H9 (cell line): ENCODE data around the gene TMC4. TPM values are rescaled to one million over a fixed set of nuclear protein-coding genes. Genes with fewer than 3 reads are reported as not detected.

Source experiments
- DNase-seq: peaks from one replicate; pipeline ENCODE4 v3.0.0-alpha.2; 2017
- H2AFZ ChIP-seq: one replicate; pipeline ENCODE4 v1.6.1; 2013; ENCODE audit warnings: mild to moderate bottlenecking, low read length, control low read depth, moderate library complexity
- H2AK5ac ChIP-seq: 2 replicates; pipeline ENCODE4 v1.6.1; 2013; ENCODE audit warnings: low read length, control low read depth, mixed read lengths; ENCODE audit not compliant: insufficient read length
- H2BK120ac ChIP-seq: one replicate; pipeline ENCODE4 v1.6.1; 2013; ENCODE audit warnings: low read depth, mild to moderate bottlenecking, low read length, control low read depth, inconsistent platforms; ENCODE audit not compliant: poor library complexity, severe bottlenecking
- H2BK12ac ChIP-seq: 2 replicates; pipeline ENCODE4 v1.6.1; 2013; ENCODE audit warnings: low read length, control low read depth, mixed read lengths, low read depth; ENCODE audit not compliant: insufficient read length
- H2BK15ac ChIP-seq: 2 replicates; pipeline ENCODE4 v1.6.1; 2013; ENCODE audit warnings: low read depth, low read length, control low read depth
- H2BK20ac ChIP-seq: one replicate; pipeline ENCODE4 v1.6.1; 2013; ENCODE audit warnings: low read depth, mild to moderate bottlenecking, low read length, control low read depth, inconsistent platforms; ENCODE audit not compliant: poor library complexity, severe bottlenecking
- H2BK5ac ChIP-seq: 2 replicates; pipeline ENCODE4 v1.6.1; 2013; ENCODE audit warnings: low read length, control low read depth, mixed read lengths; ENCODE audit not compliant: insufficient read length
- H3K14ac ChIP-seq: 2 replicates; pipeline ENCODE4 v1.6.1; 2013; ENCODE audit warnings: low read length, control low read depth; ENCODE audit not compliant: insufficient read depth
- H3K18ac ChIP-seq: 2 replicates; pipeline ENCODE4 v1.6.1; 2013; ENCODE audit warnings: low read depth, mild to moderate bottlenecking, mixed read lengths, low read length, control low read depth; ENCODE audit not compliant: insufficient read length
- H3K23ac ChIP-seq: 2 replicates; pipeline ENCODE4 v1.6.1; 2013; ENCODE audit warnings: low read length, control low read depth, mixed read lengths, low read depth; ENCODE audit not compliant: insufficient read length
- H3K23me2 ChIP-seq: 2 replicates; pipeline ENCODE4 v1.6.1; 2013; ENCODE audit warnings: low read depth, mild to moderate bottlenecking, mixed read lengths, low read length, control low read depth; ENCODE audit not compliant: insufficient read length, poor library complexity, severe bottlenecking
- H3K27ac ChIP-seq: 2 replicates; pipeline ENCODE4 v1.5.1; 2013; ENCODE audit warnings: low read length, control low read depth, mixed read lengths, low read depth; ENCODE audit not compliant: insufficient read length
- H3K27me3 ChIP-seq: 2 replicates; pipeline ENCODE4 v1.6.1; 2013; ENCODE audit warnings: low read length, control low read depth, inconsistent platforms; ENCODE audit not compliant: insufficient read depth
- H3K4ac ChIP-seq: 2 replicates; pipeline ENCODE4 v1.6.1; 2013; ENCODE audit warnings: low read depth, mild to moderate bottlenecking, control low read depth, inconsistent platforms, low read length, moderate library complexity
- H3K4me1 ChIP-seq: 2 replicates; pipeline ENCODE4 v1.6.1; 2013; ENCODE audit warnings: low read length, control low read depth, inconsistent platforms; ENCODE audit not compliant: insufficient read depth
- H3K4me2 ChIP-seq: 2 replicates; pipeline ENCODE4 v1.6.1; 2013; ENCODE audit warnings: low read length, control low read depth, mixed read lengths; ENCODE audit not compliant: insufficient read length, insufficient read depth
- H3K56ac ChIP-seq: 2 replicates; pipeline ENCODE4 v1.6.1; 2013; ENCODE audit warnings: low read depth, mild to moderate bottlenecking, mixed read lengths, low read length, control low read depth; ENCODE audit not compliant: insufficient read length
- H3K79me1 ChIP-seq: 2 replicates; pipeline ENCODE4 v1.6.1; 2013; ENCODE audit warnings: low read depth, mild to moderate bottlenecking, moderate library complexity, low read length, control low read depth, inconsistent platforms; ENCODE audit not compliant: insufficient read depth, poor library complexity, severe bottlenecking
- H3K79me2 ChIP-seq: 2 replicates; pipeline ENCODE4 v1.6.1; 2013; ENCODE audit warnings: low read length, control low read depth, inconsistent platforms; ENCODE audit not compliant: insufficient read depth
- H3K9ac ChIP-seq: 2 replicates; pipeline ENCODE4 v1.6.1; 2013; ENCODE audit warnings: low read length, control low read depth, mixed read lengths; ENCODE audit not compliant: insufficient read length; ENCODE audit errors: extremely low read depth
- H3K9me3 ChIP-seq: one replicate; pipeline ENCODE4 v1.6.1; 2013; ENCODE audit warnings: low read depth, low read length, inconsistent platforms; ENCODE audit not compliant: control insufficient read depth
- H3T11ph ChIP-seq: one replicate; pipeline ENCODE4 v1.6.1; 2013; ENCODE audit warnings: mild to moderate bottlenecking, low read length, control low read depth, inconsistent platforms
- H4K20me1 ChIP-seq: one replicate; pipeline ENCODE4 v1.6.1; 2013; ENCODE audit not compliant: control insufficient read depth, insufficient read length, insufficient read depth
- H4K5ac ChIP-seq: 2 replicates; pipeline ENCODE4 v1.6.1; 2013; ENCODE audit warnings: low read depth, mild to moderate bottlenecking, mixed read lengths, low read length, control low read depth; ENCODE audit not compliant: insufficient read length
- H4K8ac ChIP-seq: replicated peaks from 2 replicates; pipeline ENCODE4 v1.6.1; 2013; ENCODE audit warnings: low read length, control low read depth, mixed read lengths, low read depth; ENCODE audit not compliant: insufficient read length
- H4K91ac ChIP-seq: 2 replicates; pipeline ENCODE4 v1.6.1; 2013; ENCODE audit warnings: low read depth, mild to moderate bottlenecking, moderate library complexity, mixed read lengths, low read length, control low read depth; ENCODE audit not compliant: insufficient read length
- H3K27ac Mint-ChIP-seq, 3 experiments: 2 replicates in 2 of 3; 3 replicates in 1 of 3; pipeline ENCODE4 v1.8.0; 2020 to 2021; ENCODE audit warnings: mixed read lengths in 3 of 3, mild to moderate bottlenecking in 1 of 3, moderate library complexity in 1 of 3
- H3K27me3 Mint-ChIP-seq: 2 replicates; pipeline ENCODE4 v1.8.0; 2021; ENCODE audit warnings: low read depth, mild to moderate bottlenecking, moderate library complexity, mixed read lengths
- H3K36me3 Mint-ChIP-seq, 3 experiments: 2 replicates in 2 of 3; 3 replicates in 1 of 3; pipeline ENCODE4 v1.8.0; 2020 to 2021; ENCODE audit warnings: low read depth in 3 of 3, mixed read lengths in 3 of 3; ENCODE audit not compliant: insufficient read depth in 1 of 3
- H3K4me1 Mint-ChIP-seq, 2 experiments: 2 replicates each; pipeline ENCODE4 v1.8.0; 2020; ENCODE audit warnings: mixed read lengths in 2 of 2
- H3K4me3 Mint-ChIP-seq, 2 experiments: 2 replicates in 1 of 2; 3 replicates in 1 of 2; pipeline ENCODE4 v1.8.0; 2020 to 2021; ENCODE audit warnings: mild to moderate bottlenecking in 2 of 2, mixed read lengths in 2 of 2, moderate library complexity in 1 of 2
- H3K9me3 Mint-ChIP-seq, 2 experiments: 2 replicates in 1 of 2; 3 replicates in 1 of 2; pipeline ENCODE4 v1.8.0; 2020; ENCODE audit warnings: mild to moderate bottlenecking in 2 of 2, mixed read lengths in 2 of 2, moderate library complexity in 1 of 2
- WGBS: extraction: QIAGEN DNeasy Blood & Tissue Kit; methylation state at CpG from one replicate; pipeline ENCODE4 v1.1.7; 2013; ENCODE audit warnings: missing lambda C conversion rate, low lambda C conversion rate, mixed read lengths; ENCODE audit not compliant: insufficient read length; ENCODE audit errors: extremely low coverage; 5-methylcytosine and 5-hydroxymethylcytosine counted together
- total RNA-seq: library from RNA; stranded (reverse); gene quantifications from 2 replicates; pipeline ENCODE4 v1.2.1, GENCODE V29; 2021
- TF ChIP-seq, protein P1 (sequence below): fragments of 200-600 bp; sonication (generic); conservative IDR thresholded peaks from 3 replicates; pipeline ENCODE4 v1.8.0; 2021; ENCODE audit warnings: antibody characterized with exemption, mild to moderate bottlenecking

The TMC4 gene
- total RNA-seq, 1 experiment from 2014 or later = 12.2 TPM

- Histone ChIP-seq H3K9ac (no peak overlapping the region), H2BK120ac (no peak overlapping the region), H3T11ph (no peak overlapping the region), H3K18ac (no peak overlapping the region), H3K23me2 (no peaks in the 10 kb centered on the region), H3K79me1 (no peaks in the 10 kb centered on the region), H4K20me1 (no peaks in the 10 kb centered on the region), H4K8ac (no peak overlapping the region), H2AK5ac (no peak overlapping the region), H4K91ac (no peak overlapping the region), H3K4me2 (no peak overlapping the region), H3K4ac (no peak overlapping the region), H3K23ac (no peak overlapping the region), H3K27me3 (no peaks in the 10 kb centered on the region), H3K56ac (no peak overlapping the region), H2BK15ac (no peak overlapping the region), H3K27ac (no peak overlapping the region), H2BK12ac (no peak overlapping the region), H4K5ac (no peak overlapping the region), H2BK20ac (no peak overlapping the region), H2BK5ac (no peak overlapping the region), H3K4me1 (no peaks in the 10 kb centered on the region), H2AFZ (no peak overlapping the region), H3K79me2 (no peaks in the 10 kb centered on the region; the same call in 1 of the 2 replicates), H3K9me3 (no peaks in the 10 kb centered on the region), H3K14ac (no peak overlapping the region)
- no peaks in the 10 kb centered on the region for H3K9me3 Mint-ChIP-seq
- no CpG with 5 or more reads among the region's 19 CpGs for WGBS
- no peaks in the 10 kb centered on the region for H3K4me1 Mint-ChIP-seq
- no peak overlapping the region for H3K27ac Mint-ChIP-seq
- TF ChIP-seq, protein P1, sequence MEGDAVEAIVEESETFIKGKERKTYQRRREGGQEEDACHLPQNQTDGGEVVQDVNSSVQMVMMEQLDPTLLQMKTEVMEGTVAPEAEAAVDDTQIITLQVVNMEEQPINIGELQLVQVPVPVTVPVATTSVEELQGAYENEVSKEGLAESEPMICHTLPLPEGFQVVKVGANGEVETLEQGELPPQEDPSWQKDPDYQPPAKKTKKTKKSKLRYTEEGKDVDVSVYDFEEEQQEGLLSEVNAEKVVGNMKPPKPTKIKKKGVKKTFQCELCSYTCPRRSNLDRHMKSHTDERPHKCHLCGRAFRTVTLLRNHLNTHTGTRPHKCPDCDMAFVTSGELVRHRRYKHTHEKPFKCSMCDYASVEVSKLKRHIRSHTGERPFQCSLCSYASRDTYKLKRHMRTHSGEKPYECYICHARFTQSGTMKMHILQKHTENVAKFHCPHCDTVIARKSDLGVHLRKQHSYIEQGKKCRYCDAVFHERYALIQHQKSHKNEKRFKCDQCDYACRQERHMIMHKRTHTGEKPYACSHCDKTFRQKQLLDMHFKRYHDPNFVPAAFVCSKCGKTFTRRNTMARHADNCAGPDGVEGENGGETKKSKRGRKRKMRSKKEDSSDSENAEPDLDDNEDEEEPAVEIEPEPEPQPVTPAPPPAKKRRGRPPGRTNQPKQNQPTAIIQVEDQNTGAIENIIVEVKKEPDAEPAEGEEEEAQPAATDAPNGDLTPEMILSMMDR = no peak
- no peaks in the 10 kb centered on the region for H3K27me3 Mint-ChIP-seq
- no peak overlapping the region for H3K4me3 Mint-ChIP-seq
- no peak for DNase-seq
- peaks cover 41 to 81% (median 80%) of the 10 kb centered on the region in 3 experiments for H3K36me3 Mint-ChIP-seq
These were observed 48.6 kb downstream of the TMC4 start for GRCh38 chr19:54124393-54124792.
